ENCODE results near the gene FLRT2. TPM values are rescaled to one million over a fixed set of nuclear protein-coding genes. Genes with fewer than 3 reads are reported as not detected.

FLRT2 gene
- total RNA-seq, 1 donor from 2014 or later: 168 TPM

- H3K27me3 Mint-ChIP-seq (ENCODE audit: unreplicated experiment): no peaks in the 10 kb centered on the region
- no peaks in the 10 kb centered on the region for H3K9me3 Mint-ChIP-seq (ENCODE audit: unreplicated experiment)
- H3K27ac Mint-ChIP-seq (ENCODE audit: unreplicated experiment): peak overlapping the region; percentile 89
- peaks cover 4% of the 10 kb centered on the region for H3K36me3 Mint-ChIP-seq (ENCODE audit: unreplicated experiment)
- DNase-seq (ENCODE audit: extremely low spot score, unreplicated experiment): peak; percentile 76
- H3K4me1 Mint-ChIP-seq (ENCODE audit: unreplicated experiment): peaks cover 44% of the 10 kb centered on the region
- TF ChIP-seq CTCF (IDR thresholded peaks at IDR 0.05): no peak
- peak overlapping the region; percentile 92 for H3K4me3 Mint-ChIP-seq (ENCODE audit: unreplicated experiment)
Observed at GRCh38 chr14:85533861-85534291, 3.9 kb downstream of the FLRT2 start.

- H3K4me3 Mint-ChIP-seq (ENCODE audit: unreplicated experiment): peak overlapping the region; percentile 92
- H3K4me1 Mint-ChIP-seq (ENCODE audit: unreplicated experiment): peaks cover 52% of the 10 kb centered on the region
- H3K36me3 Mint-ChIP-seq (ENCODE audit: unreplicated experiment): peaks cover 10% of the 10 kb centered on the region
- DNase-seq (ENCODE audit: extremely low spot score, unreplicated experiment): no peak
- H3K27ac Mint-ChIP-seq (ENCODE audit: unreplicated experiment): peak overlapping the region; percentile 89
- no peaks in the 10 kb centered on the region for H3K27me3 Mint-ChIP-seq (ENCODE audit: unreplicated experiment)
- TF ChIP-seq CTCF (IDR thresholded peaks at IDR 0.05): no peak
- H3K9me3 Mint-ChIP-seq (ENCODE audit: unreplicated experiment): no peaks in the 10 kb centered on the region
Observed at GRCh38 chr14:85534458-85535293, 4.7 kb downstream of the FLRT2 start.

DNA sequence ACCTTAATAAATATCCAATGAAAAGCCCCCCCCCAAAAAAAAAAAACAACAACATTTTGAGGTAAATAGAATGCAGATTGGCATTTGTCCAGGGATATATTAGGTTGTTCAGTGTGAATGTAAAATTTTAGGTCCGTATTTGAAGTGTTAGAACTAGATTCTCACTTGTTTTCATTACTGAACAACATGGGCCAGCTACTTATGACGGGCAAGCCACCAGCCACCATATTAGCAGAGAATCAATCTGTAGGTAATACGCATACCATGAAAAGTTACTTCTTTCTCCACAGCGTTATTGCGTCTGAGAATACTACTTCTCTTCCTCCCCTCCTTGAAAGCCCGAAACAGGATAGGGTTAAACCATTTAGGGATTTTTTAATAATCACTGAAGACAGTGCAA lies 5.4 kb downstream of the FLRT2 start:
- H3K27ac Mint-ChIP-seq (ENCODE audit: unreplicated experiment): peak overlapping the region; percentile 89
- H3K9me3 Mint-ChIP-seq (ENCODE audit: unreplicated experiment): no peaks in the 10 kb centered on the region
- no peaks in the 10 kb centered on the region for H3K27me3 Mint-ChIP-seq (ENCODE audit: unreplicated experiment)
- no peak for TF ChIP-seq CTCF (IDR thresholded peaks at IDR 0.05)
- H3K4me1 Mint-ChIP-seq (ENCODE audit: unreplicated experiment): peaks cover 58% of the 10 kb centered on the region
- H3K36me3 Mint-ChIP-seq (ENCODE audit: unreplicated experiment): peaks cover 12% of the 10 kb centered on the region
- peak overlapping the region; percentile 92 for H3K4me3 Mint-ChIP-seq (ENCODE audit: unreplicated experiment)
- no peak for DNase-seq (ENCODE audit: extremely low spot score, unreplicated experiment)

DNA sequence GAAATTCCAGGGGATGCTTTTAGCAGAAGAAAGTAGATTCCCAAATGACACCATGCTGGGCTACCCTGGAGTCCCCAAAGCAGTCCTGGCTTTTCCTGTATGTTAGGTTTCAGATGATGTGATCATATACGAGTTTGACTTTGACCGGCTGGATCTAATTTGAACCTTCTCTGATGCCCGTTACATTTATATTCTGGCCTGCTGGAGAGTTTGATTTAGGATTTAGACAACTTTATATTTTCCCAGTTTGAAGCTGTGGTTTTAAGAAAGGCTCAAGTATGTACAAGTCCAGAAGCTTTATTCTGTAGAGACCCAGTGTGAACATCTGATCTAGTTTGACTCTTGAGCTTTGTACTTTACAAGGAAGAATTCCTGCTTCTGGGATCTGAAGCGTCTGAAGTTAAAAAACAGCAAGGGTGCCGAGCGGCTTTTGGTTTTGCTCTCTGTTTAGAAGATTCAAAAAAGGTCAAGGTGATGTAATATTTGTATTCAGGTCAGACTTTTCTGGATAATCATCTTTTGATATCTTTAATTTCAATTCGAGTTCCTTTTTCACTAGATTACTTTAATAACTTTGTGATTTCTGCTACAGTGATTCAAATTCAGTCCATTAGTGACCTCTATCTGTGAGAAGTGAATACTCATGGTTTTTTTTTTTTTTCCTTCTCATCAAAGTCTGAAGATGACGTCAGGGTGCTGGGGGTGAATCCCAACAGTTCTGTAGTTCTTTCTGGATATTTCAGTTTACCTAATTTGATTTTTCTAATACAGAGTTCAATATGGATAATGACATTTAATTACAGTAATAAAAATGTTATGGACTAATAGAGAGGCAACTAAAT lies 6.3 kb downstream of the FLRT2 start:
- Mint-ChIP-seq H3K27ac (ENCODE audit: unreplicated experiment) (peak overlapping the region; percentile 89), H3K4me3 (ENCODE audit: unreplicated experiment) (peak overlapping the region; percentile 92), H3K36me3 (ENCODE audit: unreplicated experiment) (peaks cover 20% of the 10 kb centered on the region), H3K27me3 (ENCODE audit: unreplicated experiment) (no peaks in the 10 kb centered on the region), H3K4me1 (ENCODE audit: unreplicated experiment) (peaks cover 67% of the 10 kb centered on the region), H3K9me3 (ENCODE audit: unreplicated experiment) (no peaks in the 10 kb centered on the region)
- DNase-seq (ENCODE audit: extremely low spot score, unreplicated experiment): no peak
- TF ChIP-seq CTCF (IDR thresholded peaks at IDR 0.05): peak; percentile 63

GRCh38 chr14:85536833-85537190 lies 6.9 kb downstream of the FLRT2 start:
- H3K9me3 Mint-ChIP-seq (ENCODE audit: unreplicated experiment): no peaks in the 10 kb centered on the region
- H3K4me3 Mint-ChIP-seq (ENCODE audit: unreplicated experiment): peak overlapping the region; percentile 92
- peak overlapping the region; percentile 89 for H3K27ac Mint-ChIP-seq (ENCODE audit: unreplicated experiment)
- peaks cover 67% of the 10 kb centered on the region for H3K4me1 Mint-ChIP-seq (ENCODE audit: unreplicated experiment)
- H3K27me3 Mint-ChIP-seq (ENCODE audit: unreplicated experiment): no peaks in the 10 kb centered on the region
- H3K36me3 Mint-ChIP-seq (ENCODE audit: unreplicated experiment): peaks cover 21% of the 10 kb centered on the region
- TF ChIP-seq CTCF (IDR thresholded peaks at IDR 0.05): no peak
- no peak for DNase-seq (ENCODE audit: extremely low spot score, unreplicated experiment)
